ENCODE results near the gene SYK.
"Not testable (repeated sequence)": the region's sequence is repeated elsewhere in the genome, so short reads cannot be mapped to it uniquely, and the experiment has no call there.

The SYK gene

GRCh38 chr9:90799271-90799852 lies 2.3 kb upstream of the SYK start:
- DNase-seq: no peak

GRCh38 chr9:90801973-90802322 lies 329 bp downstream of the SYK start:
- DNase-seq: no peak

- DNase-seq: no peak
Measured at GRCh38 chr9:90802386-90802985, 867 bp downstream of the SYK start.

- no peak for DNase-seq
Measured at GRCh38 chr9:90803860-90804593, 2.4 kb downstream of the SYK start.

- no peak for DNase-seq
Measured at GRCh38 chr9:90805006-90805996, 3.7 kb downstream of the SYK start.

GRCh38 chr9:90807006-90807405 lies 5.4 kb downstream of the SYK start:
- DNase-seq: no peak

- no peak for DNase-seq
Measured at GRCh38 chr9:90808398-90808797, 6.8 kb downstream of the SYK start.

GRCh38 chr9:90808890-90809685 lies 7.5 kb downstream of the SYK start:
- DNase-seq: no peak

GRCh38 chr9:90810691-90811090 lies 9.1 kb downstream of the SYK start:
- DNase-seq: no peak

- DNase-seq: no peak
Measured at GRCh38 chr9:90813046-90813445, 11.4 kb downstream of the SYK start.

GRCh38 chr9:90813523-90813922 lies 11.9 kb downstream of the SYK start:
- DNase-seq: no peak

- DNase-seq: no peak
Measured at GRCh38 chr9:90814355-90814754, 12.7 kb downstream of the SYK start.

- peak; percentile 34 for DNase-seq
Measured at GRCh38 chr9:90815183-90815943, 13.7 kb downstream of the SYK start.

GRCh38 chr9:90815944-90816357 lies 14.3 kb downstream of the SYK start:
- DNase-seq: no peak

GRCh38 chr9:90816690-90817089 lies 15.1 kb downstream of the SYK start:
- DNase-seq: no peak

GRCh38 chr9:90818279-90818678 lies 16.7 kb downstream of the SYK start:
- DNase-seq: no peak

- not testable (repeated sequence) for DNase-seq
Measured at GRCh38 chr9:90820406-90820805, 18.8 kb downstream of the SYK start.

GRCh38 chr9:90821236-90821635 lies 19.6 kb downstream of the SYK start:
- not testable (repeated sequence) for DNase-seq

GRCh38 chr9:90821697-90822096 lies 20.1 kb downstream of the SYK start:
- DNase-seq: no peak

GRCh38 chr9:90822866-90823265 lies 21.2 kb downstream of the SYK start:
- DNase-seq: no peak

- DNase-seq: no peak
Measured at GRCh38 chr9:90825586-90825985, 24.0 kb downstream of the SYK start.

Data from fibroblast of skin of right quadriceps (primary cell).